ENCODE results near the gene AREL1.

Gene AREL1

GRCh38 chr14:74695406-74695805 is 17.5 kb downstream of the AREL1 start:
- peak in 1 of 2 experiments; percentile 60 for DNase-seq (ENCODE audit: low read depth in 1 of 2, low spot score in 1 of 2)
- Histone ChIP-seq H3K27ac (replicated peaks) (0 out of 2 replicates have a peak overlapping the region, but pooled peaks have one; percentile 18), H3K27me3 (ENCODE audit: insufficient read depth, poor library complexity, severe bottlenecking) (no peaks in the 10 kb centered on the region), H3K4me3 (replicated peaks; ENCODE audit: insufficient read depth, low read length) (no peak overlapping the region)
- peak; percentile 86 for TF ChIP-seq SPI1 (IDR thresholded peaks at IDR 0.05; ENCODE audit: borderline replicate concordance, low read depth)
- no peak for TF ChIP-seq POLR2AphosphoS5 (IDR thresholded peaks at IDR 0.05; ENCODE audit: low read depth)
- no peak for TF ChIP-seq GABPA (IDR thresholded peaks at IDR 0.05; ENCODE audit: low read depth)
- no peak for TF ChIP-seq CTCF (IDR thresholded peaks at IDR 0.05; ENCODE audit: insufficient read depth, low read length)
- TF ChIP-seq REST (IDR thresholded peaks at IDR 0.05; ENCODE audit: insufficient replicate concordance, low read depth) = no peak

- no peak for DNase-seq (ENCODE audit: low read depth in 1 of 2, low spot score in 1 of 2)
- no peak overlapping the region for H3K4me3 ChIP-seq (replicated peaks; ENCODE audit: insufficient read depth, low read length)
- no peak for TF ChIP-seq GABPA (IDR thresholded peaks at IDR 0.05; ENCODE audit: low read depth)
- no peak for TF ChIP-seq POLR2AphosphoS5 (IDR thresholded peaks at IDR 0.05; ENCODE audit: low read depth)
- TF ChIP-seq REST (IDR thresholded peaks at IDR 0.05; ENCODE audit: insufficient replicate concordance, low read depth) = no peak
- no peak for TF ChIP-seq SPI1 (IDR thresholded peaks at IDR 0.05; ENCODE audit: borderline replicate concordance, low read depth)
Observed at GRCh38 chr14:74693191-74693590, 19.7 kb downstream of the AREL1 start.

GRCh38 chr14:74691456-74691855 is 21.4 kb downstream of the AREL1 start:
- DNase-seq (ENCODE audit: low read depth in 1 of 2, low spot score in 1 of 2) = no peak
- no peak for TF ChIP-seq CTCF (IDR thresholded peaks at IDR 0.05; ENCODE audit: insufficient read depth, low read length)
- no peak for TF ChIP-seq REST (IDR thresholded peaks at IDR 0.05; ENCODE audit: insufficient replicate concordance, low read depth)
- TF ChIP-seq SPI1 (IDR thresholded peaks at IDR 0.05; ENCODE audit: borderline replicate concordance, low read depth) = no peak
- TF ChIP-seq POLR2AphosphoS5 (IDR thresholded peaks at IDR 0.05; ENCODE audit: low read depth) = no peak
- no peak for TF ChIP-seq GABPA (IDR thresholded peaks at IDR 0.05; ENCODE audit: low read depth)
- no peak overlapping the region for H3K4me3 ChIP-seq (replicated peaks; ENCODE audit: insufficient read depth, low read length)
- H3K27ac ChIP-seq (replicated peaks) = peak overlapping the region; percentile 4
- no peaks in the 10 kb centered on the region for H3K27me3 ChIP-seq (ENCODE audit: insufficient read depth, poor library complexity, severe bottlenecking)

More at GRCh38 chr14:74693191-74693590, 19.7 kb downstream of the AREL1 start:
- Histone ChIP-seq H3K27ac (replicated peaks) (no peak overlapping the region), H3K27me3 (ENCODE audit: insufficient read depth, poor library complexity, severe bottlenecking) (no peaks in the 10 kb centered on the region)
